Activated CD4-positive, alpha-beta T cell treated with anti-CD3 and anti-CD28 coated beads, Interleukin-2, amount 10 ng/mL, durations not matched to agents 7 days and 5 days (primary cell): ENCODE measurements around the gene PARP15. TPM values are rescaled to one million over a fixed set of nuclear protein-coding genes. Genes with fewer than 3 reads are reported as not detected.
"Not testable (repeated sequence)": the region's sequence is repeated elsewhere in the genome, so short reads cannot be mapped to it uniquely, and the experiment has no call there.

ENCODE experiments used
- CTCF ChIA-PET: fragments of 350-600 bp; sonication (Branson Sonifier 250); formaldehyde crosslinking; loops from one replicate; lab custom pipeline; 2021; ENCODE audit warnings: antibody characterized with exemption; lab: Charles Lee
- POLR2A ChIA-PET: fragments of 350-600 bp; sonication (Branson Sonifier 250); formaldehyde crosslinking; loops from one replicate; lab custom pipeline; 2021; ENCODE audit warnings: antibody characterized with exemption; lab: Charles Lee
- DNase-seq: peaks from one replicate; pipeline ENCODE4 v3.0.0-alpha.2; 2020
- H3K27ac Mint-ChIP-seq: one replicate; pipeline ENCODE4 v1.8.0; 2021; ENCODE audit warnings: mild to moderate bottlenecking, moderate library complexity, mixed read lengths
- H3K27me3 Mint-ChIP-seq: one replicate; pipeline ENCODE4 v1.8.0; 2021; ENCODE audit warnings: mixed read lengths
- H3K36me3 Mint-ChIP-seq: one replicate; pipeline ENCODE4 v1.8.0; 2021; ENCODE audit warnings: low read depth, mixed read lengths
- H3K4me1 Mint-ChIP-seq: one replicate; pipeline ENCODE4 v1.8.0; 2021; ENCODE audit warnings: mixed read lengths
- H3K4me3 Mint-ChIP-seq: one replicate; pipeline ENCODE4 v1.8.0; 2021; ENCODE audit warnings: mild to moderate bottlenecking, moderate library complexity, mixed read lengths
- H3K9me3 Mint-ChIP-seq: one replicate; pipeline ENCODE4 v1.8.0; 2021; ENCODE audit warnings: mixed read lengths
- total RNA-seq, 2 experiments: library from RNA; stranded (reverse); gene quantifications; one replicate each; pipeline ENCODE4 v1.2.3, GENCODE V29; 2021

Gene PARP15
- total RNA-seq, 2 experiments from 2014 or later, result 39.8 to 40.9 TPM

- no peaks in the 10 kb centered on the region for H3K27me3 Mint-ChIP-seq
- CTCF ChIA-PET, result interaction anchor here (0.6 to 4.7 kb wide), 34 partner anchors 10 to 531 kb away, joined by 3 to 107 read pairs (median 4); partner anchors contain the start of genes DTX3L, FAM162A, PARP15 and PARP9
- peak overlapping the region; percentile 96 for H3K4me3 Mint-ChIP-seq
- peak; percentile 89 for DNase-seq
- peak overlapping the region; percentile 99 for H3K27ac Mint-ChIP-seq
- H3K36me3 Mint-ChIP-seq, result peaks cover 37% of the 10 kb centered on the region
- POLR2A ChIA-PET, result interaction anchor here (0.6 to 1.2 kb wide), 3 partner anchors 108 to 263 kb away, joined by 3 to 4 read pairs (median 3); partner anchors contain the start of genes DTX3L, PARP9 and WDR5B
- peaks cover 10% of the 10 kb centered on the region for H3K9me3 Mint-ChIP-seq
- H3K4me1 Mint-ChIP-seq, result peaks cover 55% of the 10 kb centered on the region
Measured at GRCh38 chr3:122679085-122679881, 101.8 kb downstream of the PARP15 start.

GRCh38 chr3:122679882-122680474 lies 102.5 kb downstream of the PARP15 start:
- DNase-seq, result no peak
- peaks cover 41% of the 10 kb centered on the region for H3K36me3 Mint-ChIP-seq
- H3K27ac Mint-ChIP-seq, result peak overlapping the region; percentile 99
- no peaks in the 10 kb centered on the region for H3K27me3 Mint-ChIP-seq
- ChIA-PET POLR2A (interaction anchor here (0.6 to 1.2 kb wide), 4 partner anchors 108 to 264 kb away, joined by 3 to 4 read pairs (median 4); partner anchors contain the start of genes DTX3L, PARP9 and WDR5B), CTCF (interaction anchor here (0.6 to 4.7 kb wide), 25 partner anchors 11 to 1133 kb away, joined by 3 to 107 read pairs (median 5); partner anchors contain the start of genes DTX3L, FAM162A and PARP9)
- peaks cover 62% of the 10 kb centered on the region for H3K4me1 Mint-ChIP-seq
- H3K9me3 Mint-ChIP-seq, result peaks cover 4% of the 10 kb centered on the region
- peak overlapping the region; percentile 96 for H3K4me3 Mint-ChIP-seq

GRCh38 chr3:122680475-122681283 lies 103.2 kb downstream of the PARP15 start, which contains the start of gene PARP14:
Gene PARP14 (plus strand): TSS chr3:122680839. CDS start chr3:122680884, 45 bp downstream.
- H3K4me1 Mint-ChIP-seq, result peaks cover 65% of the 10 kb centered on the region
- peak within 1 kb of the TSS; percentile 99 for H3K27ac Mint-ChIP-seq
- H3K4me3 Mint-ChIP-seq, result peak within 1 kb of the TSS; percentile 96

GRCh38 chr3:122681284-122681973 lies 104.0 kb downstream of the PARP15 start:
- H3K27me3 Mint-ChIP-seq, result no peaks in the 10 kb centered on the region
- DNase-seq, result no peak
- peaks cover 69% of the 10 kb centered on the region for H3K4me1 Mint-ChIP-seq
- H3K9me3 Mint-ChIP-seq, result no peaks in the 10 kb centered on the region
- H3K4me3 Mint-ChIP-seq, result peak overlapping the region; percentile 96
- H3K36me3 Mint-ChIP-seq, result peaks cover 45% of the 10 kb centered on the region
- CTCF ChIA-PET, result interaction anchor here (1.3 to 4.7 kb wide), 4 partner anchors 121 to 1135 kb away, joined by 3 to 107 read pairs (median 10); partner anchors contain the start of genes DTX3L and PARP9
- POLR2A ChIA-PET, result no interaction called here
- peak overlapping the region; percentile 99 for H3K27ac Mint-ChIP-seq

More at GRCh38 chr3:122680475-122681283, 103.2 kb downstream of the PARP15 start, which contains the start of gene PARP14:
- ChIA-PET CTCF (interaction anchor here (1.3 to 4.7 kb wide), 8 partner anchors 15 to 1134 kb away, joined by 3 to 107 read pairs (median 8); partner anchors contain the start of genes DTX3L and PARP9), POLR2A (interaction anchor here (0.6 kb wide), 1 partner anchor 116 kb away, joined by 4 read pairs; the partner anchor contains the start of genes DTX3L and PARP9)
- peaks cover 45% of the 10 kb centered on the region for H3K36me3 Mint-ChIP-seq
- H3K9me3 Mint-ChIP-seq, result peaks cover 2% of the 10 kb centered on the region
- H3K27me3 Mint-ChIP-seq, result no peaks in the 10 kb centered on the region
- peak; percentile 81 for DNase-seq

GRCh38 chr3:122681974-122682409 lies 104.5 kb downstream of the PARP15 start:
- POLR2A ChIA-PET, result no interaction called here
- no peaks in the 10 kb centered on the region for H3K27me3 Mint-ChIP-seq
- peak overlapping the region; percentile 99 for H3K27ac Mint-ChIP-seq
- CTCF ChIA-PET, result interaction anchor here (1.7 to 4.7 kb wide), 2 partner anchors 121 to 249 kb away, joined by 3 to 107 read pairs; partner anchors contain the start of genes DTX3L and PARP9
- H3K36me3 Mint-ChIP-seq, result peaks cover 45% of the 10 kb centered on the region
- DNase-seq, result no peak
- peak overlapping the region; percentile 96 for H3K4me3 Mint-ChIP-seq
- H3K9me3 Mint-ChIP-seq, result no peaks in the 10 kb centered on the region
- H3K4me1 Mint-ChIP-seq, result peaks cover 74% of the 10 kb centered on the region

- DNase-seq, POLR2A ChIA-PET, H3K27me3 Mint-ChIP-seq, H3K9me3 Mint-ChIP-seq: not testable (repeated sequence)
- CTCF ChIA-PET, result interaction anchor here (0.8 to 4.7 kb wide), 2 partner anchors 34 to 122 kb away, joined by 4 to 107 read pairs; partner anchors contain the start of genes DTX3L and PARP9
- peaks cover 81% of the 10 kb centered on the region for H3K4me1 Mint-ChIP-seq
- peak overlapping the region; percentile 96 for H3K4me3 Mint-ChIP-seq
- H3K27ac Mint-ChIP-seq, result peak overlapping the region; percentile 99
- peaks cover 45% of the 10 kb centered on the region for H3K36me3 Mint-ChIP-seq
Measured at GRCh38 chr3:122682778-122683411, 105.4 kb downstream of the PARP15 start.

GRCh38 chr3:122687298-122687697 lies 109.8 kb downstream of the PARP15 start:
- peaks cover 62% of the 10 kb centered on the region for H3K4me1 Mint-ChIP-seq
- H3K4me3 Mint-ChIP-seq, result no peak overlapping the region
- H3K9me3 Mint-ChIP-seq, result no peaks in the 10 kb centered on the region
- H3K27me3 Mint-ChIP-seq, result no peaks in the 10 kb centered on the region
- peak overlapping the region; percentile 33 for H3K27ac Mint-ChIP-seq
- DNase-seq, result no peak
- CTCF ChIA-PET, result interaction anchor here (0.6 to 1.7 kb wide), 5 partner anchors 11 to 303 kb away, joined by 5 to 9 read pairs (median 5); partner anchors contain the start of gene FAM162A
- POLR2A ChIA-PET, result interaction anchor here (0.5 kb wide), 1 partner anchor 17 kb away, joined by 3 read pairs; no protein-coding TSS in a partner anchor
- peaks cover 58% of the 10 kb centered on the region for H3K36me3 Mint-ChIP-seq

Other genes with a start within 250 kb of the PARP15 start
- 10 to 100 TPM; 29.4 to 43.1 TPM for gene MIX23, start 194.4 kb upstream of the PARP15 start, total RNA-seq
- 10 to 100 TPM; 48.3 to 48.4 TPM for gene FAM162A, start 193.5 kb upstream of the PARP15 start, total RNA-seq
- gene WDR5B, start 161.6 kb upstream of the PARP15 start, total RNA-seq, result 1 to 10 TPM; 5.1 to 5.8 TPM
- 10 to 100 TPM; 48.8 to 53.3 TPM for gene KPNA1, start 62.7 kb upstream of the PARP15 start, total RNA-seq
- 100 to 1,000 TPM; 172 to 186 TPM for gene PARP9, start 13.3 kb upstream of the PARP15 start, total RNA-seq
- 100 to 1,000 TPM; 162 to 189 TPM for gene DTX3L, start 13.3 kb upstream of the PARP15 start, total RNA-seq
- 100 to 1,000 TPM; 147 to 158 TPM for gene PARP14, start 103.2 kb downstream of the PARP15 start, total RNA-seq
- gene HSPBAP1, start 216.2 kb downstream of the PARP15 start, total RNA-seq, result 1 to 10 TPM; 7.5 to 8.3 TPM
- 1 to 10 TPM; 3.0 to 3.3 TPM for gene SLC49A4, start 217.4 kb downstream of the PARP15 start, total RNA-seq